Activated CD4-positive, alpha-beta T cell treated with anti-CD3 and anti-CD28 coated beads, Interleukin-2, amount 50 U/mL, for 24 hours (primary cell): ENCODE results near the gene ASB3.
"Not testable (repeated sequence)": the region's sequence is repeated elsewhere in the genome, so short reads cannot be mapped to it uniquely, and the experiment has no call there.

Experiments used
- DNase-seq, 2 donors: peaks; one replicate each; pipeline ENCODE4 v3.0.0-alpha.2; 2020; ENCODE audit warnings: low read depth in 1 of 2, low spot score in 1 of 2

ASB3 gene, protein sequence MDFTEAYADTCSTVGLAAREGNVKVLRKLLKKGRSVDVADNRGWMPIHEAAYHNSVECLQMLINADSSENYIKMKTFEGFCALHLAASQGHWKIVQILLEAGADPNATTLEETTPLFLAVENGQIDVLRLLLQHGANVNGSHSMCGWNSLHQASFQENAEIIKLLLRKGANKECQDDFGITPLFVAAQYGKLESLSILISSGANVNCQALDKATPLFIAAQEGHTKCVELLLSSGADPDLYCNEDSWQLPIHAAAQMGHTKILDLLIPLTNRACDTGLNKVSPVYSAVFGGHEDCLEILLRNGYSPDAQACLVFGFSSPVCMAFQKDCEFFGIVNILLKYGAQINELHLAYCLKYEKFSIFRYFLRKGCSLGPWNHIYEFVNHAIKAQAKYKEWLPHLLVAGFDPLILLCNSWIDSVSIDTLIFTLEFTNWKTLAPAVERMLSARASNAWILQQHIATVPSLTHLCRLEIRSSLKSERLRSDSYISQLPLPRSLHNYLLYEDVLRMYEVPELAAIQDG

DNA sequence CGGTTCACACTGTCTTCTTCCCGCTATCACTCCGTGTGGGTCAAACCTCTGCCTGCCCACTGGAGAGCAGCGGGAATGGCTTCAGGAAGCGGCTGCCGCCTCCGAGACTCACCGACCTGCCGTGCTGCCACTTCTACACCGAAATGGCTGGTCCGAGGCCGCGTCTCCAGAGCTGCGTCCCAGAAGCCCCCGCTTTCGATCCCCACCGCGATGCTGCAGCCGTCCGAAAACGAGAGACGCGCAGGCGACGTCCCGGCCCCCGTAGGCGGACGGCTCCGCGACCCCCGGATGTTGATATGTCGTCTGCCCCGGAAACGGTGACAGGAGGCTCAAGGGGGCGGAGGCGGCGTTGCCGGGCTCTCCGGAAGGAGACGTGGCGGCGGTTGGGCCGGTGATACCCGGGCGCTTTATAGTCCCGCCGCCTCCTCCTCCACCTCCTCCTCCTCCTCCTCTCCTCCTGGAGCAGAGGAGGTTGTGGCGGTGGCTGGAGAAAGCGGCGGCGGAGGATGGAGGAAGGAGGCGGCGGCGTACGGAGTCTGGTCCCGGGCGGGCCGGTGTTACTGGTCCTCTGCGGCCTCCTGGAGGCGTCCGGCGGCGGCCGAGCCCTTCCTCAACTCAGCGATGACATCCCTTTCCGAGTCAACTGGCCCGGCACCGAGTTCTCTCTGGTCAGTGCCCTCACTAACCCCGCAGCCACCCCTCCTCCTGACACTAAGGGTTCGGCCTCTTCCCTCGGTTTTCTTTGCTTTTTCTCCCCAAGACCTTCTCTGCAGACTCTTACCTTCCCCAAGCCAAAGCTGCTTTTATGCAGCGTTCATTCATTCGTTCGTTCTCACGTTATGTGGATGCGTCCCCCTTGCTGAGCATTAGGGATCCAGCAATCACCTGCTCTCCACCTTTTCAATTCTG is at the start of gene ASB3, which contains the start of gene ERLEC1:
ASB3 (minus strand) TSS at position 249 of the 909 bp plus-strand sequence. CDS start 21,381 bp downstream, outside the sequence.
ERLEC1 (plus strand) TSS at position 340 of the 909 bp plus-strand sequence; CDS start at position 507, 167 bp downstream.
- peak; percentile 65 to 81 for DNase-seq

DNA sequence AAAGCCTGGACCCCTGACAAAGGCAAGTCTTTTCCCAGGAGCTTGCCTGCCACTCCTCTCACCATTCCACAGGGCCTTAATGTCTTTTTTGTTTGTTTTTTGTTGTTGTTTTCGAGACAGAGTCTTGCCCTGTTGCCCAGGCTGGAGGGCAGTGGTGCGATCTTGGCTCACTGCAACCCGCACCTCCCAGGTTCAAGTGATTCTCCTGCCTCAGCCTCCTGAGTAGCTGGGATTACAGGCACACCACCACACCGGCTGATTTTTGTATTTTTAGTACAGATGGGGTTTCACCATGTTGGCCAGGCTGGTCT is 43.2 kb upstream of the ASB3 start:
- not testable (repeated sequence) for DNase-seq

DNA sequence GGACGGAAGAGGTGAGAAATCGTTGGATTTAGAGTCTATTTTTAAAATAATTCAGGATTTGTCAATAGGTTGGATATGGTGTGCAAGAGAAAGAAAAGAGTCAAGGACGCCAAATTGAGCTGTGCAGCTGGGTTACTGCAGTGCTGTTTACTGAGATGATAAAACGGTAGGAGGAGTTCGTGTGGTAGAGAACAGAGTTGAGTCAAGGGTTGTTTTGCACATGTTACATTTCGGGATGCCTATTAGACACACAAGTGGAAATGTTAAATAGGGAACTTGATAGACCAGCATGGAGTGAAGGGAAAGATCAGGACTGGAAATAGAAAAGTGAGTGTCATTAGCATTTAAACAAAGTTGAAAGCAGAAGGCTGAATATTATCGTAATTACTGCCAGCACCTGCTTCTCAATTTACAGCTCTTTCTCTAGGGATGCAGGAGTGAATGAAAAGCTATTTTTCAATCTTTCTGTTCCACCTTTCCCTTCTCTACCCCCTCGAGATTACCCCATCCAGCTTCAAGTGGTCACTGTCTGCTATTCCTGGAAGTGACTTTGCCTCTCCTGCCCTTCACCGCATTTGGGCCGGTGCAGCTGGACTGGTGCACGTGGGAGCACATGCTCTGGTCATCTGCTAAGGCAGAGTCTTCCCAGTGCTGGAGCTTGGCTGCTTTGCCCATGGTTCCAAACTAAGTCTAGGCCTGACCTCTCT is 42.7 kb upstream of the ASB3 start:
- no peak for DNase-seq

DNA sequence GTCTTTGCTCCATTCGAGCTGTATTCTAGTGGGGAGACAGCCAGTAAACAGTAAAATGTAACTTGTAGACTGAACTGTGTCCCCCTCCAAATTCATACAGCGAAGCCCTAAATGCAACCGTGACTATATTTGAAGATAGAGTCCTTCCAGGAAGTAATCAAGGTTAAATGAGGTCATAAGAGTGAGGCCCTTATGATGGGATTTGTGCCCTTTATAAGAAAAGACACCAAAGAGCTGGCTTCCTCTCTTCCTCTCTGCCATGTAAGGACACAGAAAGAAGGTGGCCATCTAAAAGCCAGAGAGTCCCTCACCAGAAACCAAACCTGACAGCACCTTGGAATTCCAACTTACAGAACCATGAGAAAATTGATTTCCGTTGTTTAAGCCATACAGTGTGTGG is 41.6 kb upstream of the ASB3 start:
- no peak for DNase-seq

DNA sequence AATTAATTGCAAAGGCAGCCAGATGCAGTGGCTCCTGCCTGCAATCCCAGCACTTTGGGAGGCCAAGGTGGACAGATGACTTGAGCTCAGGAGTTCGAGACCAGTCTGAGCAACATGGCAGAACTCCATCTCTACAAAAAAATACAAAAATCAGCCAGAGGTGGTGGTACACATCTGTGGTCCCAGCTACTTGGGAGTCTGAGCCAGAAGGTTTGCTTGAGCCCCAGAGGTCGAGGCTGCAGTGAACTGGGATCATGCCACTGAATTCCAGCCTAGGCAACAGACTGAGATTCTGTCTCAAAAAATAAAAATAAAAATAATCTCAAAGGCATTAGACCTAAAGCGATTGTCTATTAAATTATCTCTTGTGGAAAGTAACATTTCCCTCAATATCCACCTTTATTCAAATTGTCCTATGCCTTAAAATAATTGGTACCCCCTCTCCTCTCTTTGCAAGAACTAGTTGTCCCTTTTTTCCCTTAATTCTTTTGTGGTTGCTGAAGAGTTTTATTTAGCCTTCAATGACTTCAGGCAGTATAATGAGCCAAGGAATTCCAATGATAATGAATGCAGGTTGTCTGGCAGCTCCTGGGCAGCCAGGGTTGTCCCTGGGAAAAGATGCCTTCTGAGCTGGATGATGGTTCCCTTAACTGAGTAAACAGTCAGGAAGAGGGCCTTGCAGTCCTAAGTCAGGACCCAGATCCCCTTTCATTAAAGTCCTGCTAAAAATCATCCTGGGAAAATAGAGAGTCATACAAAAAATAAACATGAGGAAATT is 40.8 kb upstream of the ASB3 start:
- DNase-seq, result no peak

DNA sequence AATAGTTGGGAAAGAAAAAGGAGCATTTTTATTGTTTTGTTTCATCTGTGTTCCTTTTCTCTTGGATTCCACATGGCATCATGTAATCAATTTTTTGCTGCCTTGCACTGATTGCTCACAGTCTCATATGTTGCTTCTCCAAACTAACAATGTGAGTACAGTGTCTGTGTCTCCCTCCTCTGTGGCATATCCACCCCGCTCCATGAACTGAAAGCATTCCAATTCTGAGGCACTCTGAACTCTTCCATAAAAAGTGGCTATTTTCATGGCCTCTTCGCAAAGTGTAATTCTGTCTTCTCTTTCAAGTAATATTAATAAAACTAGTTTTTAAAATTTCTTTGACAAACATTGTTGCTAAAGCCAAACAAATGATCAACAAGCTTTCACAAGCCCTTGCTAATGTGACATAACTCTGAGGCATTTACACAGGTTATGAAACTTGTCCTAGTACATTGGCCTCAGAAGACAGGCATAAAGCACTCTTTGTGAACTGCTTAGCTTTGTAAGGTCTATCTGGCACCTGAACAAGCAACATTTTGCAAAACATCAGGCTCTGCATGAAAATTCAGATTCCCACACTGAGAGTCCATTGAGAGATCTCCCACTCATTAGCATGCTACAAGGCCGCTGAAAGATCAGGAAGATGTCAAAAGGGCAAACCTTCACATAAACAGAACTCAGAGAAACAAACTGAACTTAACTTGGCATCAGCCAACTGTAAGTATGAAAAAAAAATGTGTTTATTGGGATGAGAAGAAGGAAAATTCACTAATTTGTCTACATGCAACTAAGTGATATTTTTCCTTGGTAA is 40.0 kb upstream of the ASB3 start:
- no peak for DNase-seq

DNA sequence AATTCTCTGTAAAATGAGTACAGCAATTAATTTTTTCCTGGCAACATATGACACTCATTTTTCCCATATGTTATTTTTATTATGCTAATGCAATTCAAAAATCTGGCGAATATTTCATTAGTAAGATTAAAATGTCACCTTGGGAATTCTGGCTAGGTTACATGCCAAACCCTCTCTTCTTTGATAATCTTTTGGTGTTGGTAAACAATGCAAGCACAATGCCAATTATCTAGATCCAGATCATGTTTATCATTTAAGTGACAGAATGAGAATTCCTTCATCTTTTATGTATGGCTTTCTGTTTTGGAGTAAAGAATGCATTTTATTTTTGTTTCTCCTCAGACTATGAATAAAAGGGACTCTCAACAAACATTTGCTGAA is 39.3 kb upstream of the ASB3 start:
- no peak for DNase-seq

DNA sequence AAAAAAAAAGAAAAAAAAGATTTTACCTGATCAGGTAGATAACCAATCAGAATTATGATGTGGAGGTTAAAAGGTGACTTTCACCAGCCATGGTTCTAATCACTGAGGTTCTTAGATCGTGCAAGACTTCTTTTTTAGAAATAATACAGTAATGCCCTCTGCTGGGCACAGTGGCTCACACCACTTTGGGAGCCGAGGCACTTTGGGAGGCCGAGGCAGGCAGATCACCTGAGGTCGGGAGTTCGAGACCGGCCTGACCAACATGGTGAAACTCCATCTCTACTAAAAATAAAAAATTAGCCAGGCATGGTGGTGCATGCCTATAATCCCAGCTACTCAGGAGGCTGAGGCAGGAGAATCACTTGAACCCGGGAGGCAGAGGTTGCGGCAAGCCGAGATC is 36.9 kb upstream of the ASB3 start:
- not testable (repeated sequence) for DNase-seq

DNA sequence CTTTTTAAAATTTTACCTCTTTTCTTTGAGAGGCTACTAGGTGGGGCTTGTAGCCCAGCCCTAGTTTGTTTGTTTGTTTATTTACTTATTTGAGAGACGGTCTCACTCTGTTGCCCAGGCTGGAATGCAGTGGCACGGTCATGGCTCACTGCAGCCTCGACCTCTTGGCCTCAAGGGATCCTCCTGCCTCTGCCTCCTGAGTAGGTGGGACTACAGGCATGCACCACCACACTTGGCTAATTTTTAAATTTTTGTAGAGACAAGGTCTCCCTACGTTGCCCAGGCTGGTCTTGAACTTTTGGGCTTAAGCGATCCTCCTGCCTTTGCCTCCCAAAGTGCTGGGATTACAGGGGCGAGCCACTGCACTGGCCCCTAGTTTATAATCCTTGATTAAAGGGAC is 35.1 kb upstream of the ASB3 start:
- DNase-seq, result no peak

DNA sequence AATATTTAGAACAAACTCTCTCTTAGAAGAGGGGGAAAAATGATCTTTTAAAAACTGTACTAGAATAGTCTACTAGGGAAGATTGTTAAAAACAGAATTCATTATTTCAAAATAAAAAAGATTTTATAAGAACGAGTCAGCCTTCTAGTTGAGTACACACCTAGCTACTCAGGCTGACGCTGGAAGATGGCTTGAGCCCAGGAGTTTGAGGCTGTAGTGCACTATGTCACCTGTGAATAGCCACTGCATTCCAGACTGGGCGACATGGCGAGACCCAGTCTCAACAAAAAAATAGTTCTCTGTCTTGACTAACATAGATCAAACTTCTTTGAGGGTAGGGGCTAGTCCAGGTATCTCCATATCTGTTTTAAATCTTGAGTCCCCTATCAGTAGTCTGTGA is 34.0 kb upstream of the ASB3 start:
- no peak for DNase-seq

DNA sequence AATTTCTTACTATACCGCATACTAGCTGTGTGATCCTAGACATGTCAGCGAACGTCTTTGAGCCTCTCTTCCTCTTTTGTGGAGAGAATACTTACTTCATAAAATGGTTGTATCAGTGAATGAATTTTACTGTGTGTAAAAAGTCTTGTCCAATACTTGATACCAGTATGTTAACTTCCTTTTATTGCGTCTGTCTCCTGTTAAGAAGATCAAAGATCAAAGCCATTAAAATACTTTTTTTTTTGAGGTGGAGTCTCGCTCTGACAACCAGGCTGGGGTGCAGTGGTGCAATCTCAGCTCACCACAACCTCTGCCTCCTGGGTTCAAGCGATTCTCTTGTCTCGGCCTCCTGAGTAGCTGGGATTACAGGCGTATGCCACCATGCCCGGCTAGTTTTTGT is 33.3 kb upstream of the ASB3 start:
- no peak for DNase-seq

DNA sequence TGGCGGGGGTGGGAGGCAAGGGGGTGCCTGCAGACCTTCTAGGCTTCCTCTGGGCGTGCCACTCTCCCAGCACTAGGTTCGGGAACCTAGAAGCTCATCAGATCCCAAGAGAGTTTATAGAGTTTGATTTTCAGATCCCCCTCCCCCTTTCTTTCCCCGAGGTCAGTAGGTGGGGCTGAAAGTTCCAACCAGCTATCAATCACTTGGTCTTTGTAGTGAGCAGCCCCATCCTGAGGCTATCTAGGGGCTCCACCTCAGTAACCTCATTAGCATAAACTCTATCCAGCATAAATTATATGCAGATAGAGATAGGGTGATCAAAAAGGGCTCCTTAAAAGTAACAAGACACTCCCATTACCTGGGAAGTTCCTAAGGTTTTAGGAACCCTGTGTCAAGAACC is 32.9 kb upstream of the ASB3 start:
- DNase-seq, result no peak

DNA sequence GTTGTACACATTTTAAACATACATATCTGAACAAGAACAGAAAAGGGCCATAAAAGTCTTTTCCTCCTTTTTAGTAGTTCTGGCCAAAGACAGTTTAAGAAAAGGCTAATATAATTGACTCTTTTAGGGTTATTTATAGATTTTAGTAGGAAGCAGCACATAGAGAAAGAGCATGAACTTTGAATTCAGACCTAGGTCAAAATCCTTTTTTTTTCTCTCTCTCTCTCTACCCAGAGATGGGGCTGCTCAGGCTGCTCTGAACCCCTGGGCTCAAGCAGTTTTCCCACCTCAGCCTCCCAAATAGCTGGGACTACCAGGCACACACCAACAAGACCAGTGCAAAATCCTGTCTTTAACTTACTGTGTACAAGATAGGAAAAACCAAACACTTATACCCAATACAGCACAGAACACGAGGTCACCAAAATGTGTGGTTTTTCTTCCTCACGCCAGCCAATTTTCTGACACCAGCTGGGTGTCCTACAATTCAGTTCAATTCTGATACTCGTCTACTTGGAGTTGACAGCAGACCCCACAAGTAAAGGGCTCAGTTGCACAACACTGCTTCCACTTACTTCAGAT is 32.2 kb upstream of the ASB3 start:
- DNase-seq, result no peak

DNA sequence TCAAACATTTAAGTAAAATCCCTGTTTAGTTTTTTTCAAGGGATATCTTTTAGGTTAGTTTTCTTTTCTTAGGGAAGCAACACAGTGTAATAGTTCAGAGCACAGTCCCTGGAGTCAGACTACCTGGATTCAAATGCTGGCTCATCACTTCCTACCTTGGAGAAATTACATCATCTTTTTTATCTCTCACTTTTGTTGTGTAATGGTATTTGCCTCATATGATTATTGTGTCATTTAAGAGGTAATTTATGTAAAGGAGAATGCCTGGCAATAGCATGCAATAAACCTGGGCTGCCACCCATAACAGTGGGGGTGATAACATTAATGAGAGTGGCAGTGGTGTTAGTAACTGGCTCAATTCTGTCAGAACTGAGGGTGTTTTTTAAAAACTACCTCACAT is 26.4 kb upstream of the ASB3 start:
- DNase-seq, result no peak

DNA sequence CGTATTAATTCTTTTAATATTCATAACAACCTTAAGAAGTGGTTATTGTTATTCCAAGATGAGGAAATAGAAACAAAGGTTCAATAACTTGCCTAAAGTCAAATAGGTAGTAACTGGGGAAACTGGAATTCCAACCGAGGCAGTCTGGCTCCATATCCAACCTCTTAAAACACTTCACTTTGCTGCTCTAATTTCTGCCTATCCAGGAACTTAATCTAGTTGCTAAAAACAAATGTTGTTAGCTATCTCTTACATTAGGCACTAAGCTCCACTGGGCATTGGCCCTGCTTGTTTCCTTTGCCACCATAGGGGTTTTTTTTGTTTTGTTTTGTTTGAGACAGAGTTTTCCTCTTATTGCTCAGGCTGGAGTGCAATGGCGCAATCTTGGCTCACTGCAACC is 24.8 kb upstream of the ASB3 start:
- no peak for DNase-seq

DNA sequence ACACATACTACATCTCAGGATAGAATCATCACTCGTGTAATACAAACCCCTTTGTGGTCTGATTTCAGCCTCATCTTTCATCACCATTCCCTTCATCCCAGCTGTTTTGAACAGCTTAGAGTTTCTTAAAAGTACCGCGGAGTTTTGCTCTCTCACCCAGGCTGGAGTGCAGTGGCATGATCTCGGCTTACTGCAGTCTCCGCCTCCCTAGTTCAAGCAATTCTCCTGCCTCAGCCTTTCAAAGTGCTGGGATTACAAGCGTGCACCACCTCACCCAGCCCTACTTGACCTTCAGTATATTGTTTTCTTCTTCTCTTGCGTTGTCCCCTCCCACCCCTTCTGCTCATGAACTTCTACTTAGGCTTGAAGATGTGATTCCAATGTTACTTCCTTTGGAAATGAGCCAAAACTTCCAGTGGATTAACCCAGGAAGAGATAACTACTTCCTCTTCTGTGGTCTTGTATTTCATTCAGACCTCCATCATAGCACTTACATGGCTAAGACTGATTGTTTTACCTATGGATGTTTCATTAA is 15.9 kb upstream of the ASB3 start:
- DNase-seq, result no peak

DNA sequence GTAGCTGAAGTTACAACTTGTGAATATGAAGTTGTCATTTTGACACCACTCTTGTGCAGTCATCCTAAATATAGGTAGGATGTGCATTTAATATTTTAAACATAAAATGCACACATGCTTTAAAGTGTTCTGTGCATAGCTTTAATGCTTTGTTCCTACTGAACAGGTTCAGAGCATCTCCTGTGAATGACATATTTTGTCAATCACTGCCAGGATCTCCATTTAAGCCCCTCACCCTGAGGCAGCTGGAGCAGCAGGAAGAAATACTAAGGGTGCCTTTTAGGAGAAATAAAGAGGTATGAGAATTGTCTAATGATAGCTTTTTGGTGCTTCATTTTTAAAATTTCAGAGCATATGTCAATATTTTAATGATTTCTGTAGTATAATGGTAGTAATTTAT is 14.8 kb upstream of the ASB3 start:
- no peak for DNase-seq

DNA sequence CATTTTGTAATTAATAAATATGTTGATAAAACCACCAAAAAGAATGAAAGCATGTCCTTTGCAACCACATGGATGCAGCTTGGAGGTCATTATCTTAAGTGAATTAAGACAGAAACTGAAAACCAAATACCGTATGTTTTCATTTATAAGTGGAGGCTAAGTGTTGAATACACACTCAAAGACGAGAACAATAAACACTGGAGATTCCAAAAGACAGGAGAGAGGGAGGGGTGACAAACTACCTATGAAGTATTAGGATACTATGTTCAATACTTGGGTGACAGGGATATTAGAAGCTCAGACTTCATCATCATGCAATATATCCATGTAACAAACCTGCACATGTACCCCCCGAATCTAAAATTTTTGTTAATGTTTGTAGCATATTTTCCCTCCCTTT is 7.1 kb upstream of the ASB3 start:
- no peak for DNase-seq

DNA sequence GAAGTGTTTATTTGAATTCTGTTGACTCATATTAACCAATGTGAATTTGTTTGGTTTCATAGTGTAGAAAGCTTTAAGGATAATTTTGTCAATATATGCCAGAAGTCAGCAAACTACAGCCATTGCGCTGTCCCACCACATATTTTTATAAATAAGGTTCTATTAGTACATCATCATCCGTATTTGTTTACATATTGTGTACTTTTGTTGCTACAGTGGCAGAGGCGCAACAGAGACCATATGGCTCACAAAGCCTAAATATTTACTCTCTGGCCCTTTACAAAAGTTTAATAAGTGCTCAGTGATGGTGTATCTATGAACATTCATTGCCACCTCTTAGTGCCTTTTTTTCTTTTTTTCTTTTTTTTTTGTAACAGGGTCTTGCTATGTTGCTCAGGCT is 6.5 kb upstream of the ASB3 start:
- no peak for DNase-seq
